ENCODE measurements around the gene GPR32.

- no peak for TF ChIP-seq CTCF (IDR thresholded peaks at IDR 0.05)
- TF ChIP-seq POLR2A (IDR thresholded peaks at IDR 0.05), result no peak
Measured at GRCh38 chr19:50772476-50772875, 2.2 kb downstream of the GPR32 start.

All from thyroid gland (tissue), 4 donors.